HEK293 (cell line): ENCODE results near the gene PITRM1.

Experiments used
- CTCF ChIA-PET: fragments of 350-600 bp; formaldehyde crosslinking; extraction: SDS; loops from one replicate; lab custom pipeline; 2021; ENCODE audit warnings: antibody characterized with exemption; lab: Yijun Ruan, JAX
- POLR2A ChIA-PET: fragments of 300-600 bp; formaldehyde crosslinking; extraction: SDS; loops from one replicate; lab custom pipeline; 2020; ENCODE audit warnings: antibody characterized with exemption, inconsistent platforms; lab: Yijun Ruan, JAX
- H3K27ac ChIP-seq: fragments of 200-500 bp; sonication (Bioruptor generic); 2 replicates; pipeline ENCODE4 v1.5.1; 2014; ENCODE audit warnings: low read depth, low read length, control low read depth, inconsistent platforms; ENCODE audit errors: extremely low read depth
- H3K36me3 ChIP-seq, 2 experiments: fragments of 200-500 bp in 1 of 2; sonication (Bioruptor generic) in 1 of 2; 1 replicate in 1 of 2; 2 replicates in 1 of 2; pipeline ENCODE4 v1.5.1; 2014 to 2017; ENCODE audit warnings: inconsistent platforms in 2 of 2, low read length in 2 of 2; ENCODE audit not compliant: control insufficient read depth in 2 of 2, insufficient read depth in 1 of 2
- H3K4me1 ChIP-seq: fragments of 200-500 bp; sonication (Bioruptor generic); 2 replicates; pipeline ENCODE4 v1.5.1; 2014; ENCODE audit warnings: mild to moderate bottlenecking, low read length, inconsistent platforms; ENCODE audit not compliant: control insufficient read depth, insufficient read depth
- H3K4me3 ChIP-seq: 2 replicates; pipeline ENCODE4 v1.5.1; 2011; ENCODE audit warnings: low read depth, mild to moderate bottlenecking, control low read depth, low read length, moderate library complexity
- H3K9me3 ChIP-seq: fragments of 200-500 bp; sonication (Bioruptor generic); 2 replicates; pipeline ENCODE4 v1.5.1; 2014; ENCODE audit warnings: low read depth, low read length, inconsistent platforms; ENCODE audit not compliant: control insufficient read depth, insufficient read depth
- BCL11B ChIP-seq: fragments of 450-650 bp; formaldehyde crosslinking; IDR thresholded peaks from 2 replicates; pipeline ENCODE4 v1.5.1; 2016; ENCODE audit warnings: low read depth, missing biosample characterization, missing genetic modification characterization
- GLI4 ChIP-seq: fragments of 450-650 bp; formaldehyde crosslinking; IDR thresholded peaks from 2 replicates; pipeline ENCODE4 v1.5.1; 2016; ENCODE audit warnings: missing biosample characterization, missing genetic modification characterization
- HOXC10 ChIP-seq: sonication (generic); formaldehyde crosslinking; IDR thresholded peaks from 2 replicates; pipeline ENCODE4 v1.8.1; 2023; ENCODE audit warnings: mild to moderate bottlenecking, missing genetic modification reagents
- ZBTB7A ChIP-seq: fragments of 450-650 bp; formaldehyde crosslinking; IDR thresholded peaks from 2 replicates; pipeline ENCODE4 v1.5.1; 2016; ENCODE audit warnings: low read depth, missing biosample characterization, missing genetic modification characterization
- ZNF146 ChIP-seq: fragments of 450-650 bp; formaldehyde crosslinking; IDR thresholded peaks from 2 replicates; pipeline ENCODE4 v1.5.1; 2016; ENCODE audit warnings: missing biosample characterization, missing genetic modification characterization
- ZNF2 ChIP-seq: fragments of 450-650 bp; formaldehyde crosslinking; IDR thresholded peaks from 2 replicates; pipeline ENCODE4 v1.5.1; 2016; ENCODE audit warnings: missing biosample characterization, missing genetic modification characterization
- ZNF248 ChIP-seq: fragments of 450-650 bp; formaldehyde crosslinking; IDR thresholded peaks from 2 replicates; pipeline ENCODE4 v1.5.1; 2017; ENCODE audit warnings: missing biosample characterization, missing genetic modification characterization
- ZNF274 ChIP-seq, 2 experiments: fragments of 200-500 bp in 1 of 2; fragments of 450-650 bp in 1 of 2; sonication (Bioruptor generic) in 1 of 2; formaldehyde crosslinking in 1 of 2; IDR thresholded peaks; 2 replicates each; pipeline versions ENCODE4 v1.5.1 to v1.6.1; 2014 to 2016; ENCODE audit warnings: borderline replicate concordance in 1 of 2, inconsistent platforms in 1 of 2, low read length in 1 of 2, missing biosample characterization in 1 of 2, missing genetic modification characterization in 1 of 2
- ZNF311 ChIP-seq: fragments of 450-650 bp; formaldehyde crosslinking; IDR thresholded peaks from 2 replicates; pipeline ENCODE4 v1.5.1; 2017; ENCODE audit warnings: missing biosample characterization, missing genetic modification characterization, borderline replicate concordance
- ZNF335 ChIP-seq: fragments of 450-650 bp; formaldehyde crosslinking; conservative IDR thresholded peaks from 2 replicates; pipeline ENCODE4 v1.5.1; 2016; ENCODE audit warnings: missing biosample characterization, missing genetic modification characterization
- ZNF501 ChIP-seq: fragments of 450-650 bp; formaldehyde crosslinking; IDR thresholded peaks from 2 replicates; pipeline ENCODE4 v1.5.1; 2016; ENCODE audit warnings: missing biosample characterization, missing genetic modification characterization
- ZNF629 ChIP-seq: fragments of 450-650 bp; formaldehyde crosslinking; IDR thresholded peaks from 2 replicates; pipeline ENCODE4 v1.5.1; 2017; ENCODE audit warnings: missing biosample characterization, missing genetic modification characterization
- ZNF660 ChIP-seq: fragments of 450-650 bp; IDR thresholded peaks from 2 replicates; pipeline ENCODE4 v1.5.1; 2018; ENCODE audit warnings: missing biosample characterization, mild to moderate bottlenecking, missing genetic modification characterization
- ZNF777 ChIP-seq: fragments of 450-650 bp; formaldehyde crosslinking; IDR thresholded peaks from 2 replicates; pipeline ENCODE4 v1.5.1; 2017; ENCODE audit warnings: missing biosample characterization, missing genetic modification characterization, borderline replicate concordance
- TF ChIP-seq, protein P1 (sequence below): fragments of 450-650 bp; IDR thresholded peaks from 2 replicates; pipeline ENCODE4 v1.5.1; 2018; ENCODE audit warnings: missing biosample characterization, mild to moderate bottlenecking, missing genetic modification characterization
- TF ChIP-seq, protein P2 (sequence below): fragments of 450-650 bp; formaldehyde crosslinking; IDR thresholded peaks from 2 replicates; pipeline ENCODE4 v1.5.0; 2017; ENCODE audit warnings: missing biosample characterization, missing genetic modification characterization, borderline replicate concordance
- TF ChIP-seq, protein P3 (sequence below): fragments of 450-650 bp; formaldehyde crosslinking; IDR thresholded peaks from 2 replicates; pipeline ENCODE4 v1.5.1; 2016; ENCODE audit warnings: missing biosample characterization, missing genetic modification characterization

The PITRM1 gene

DNA sequence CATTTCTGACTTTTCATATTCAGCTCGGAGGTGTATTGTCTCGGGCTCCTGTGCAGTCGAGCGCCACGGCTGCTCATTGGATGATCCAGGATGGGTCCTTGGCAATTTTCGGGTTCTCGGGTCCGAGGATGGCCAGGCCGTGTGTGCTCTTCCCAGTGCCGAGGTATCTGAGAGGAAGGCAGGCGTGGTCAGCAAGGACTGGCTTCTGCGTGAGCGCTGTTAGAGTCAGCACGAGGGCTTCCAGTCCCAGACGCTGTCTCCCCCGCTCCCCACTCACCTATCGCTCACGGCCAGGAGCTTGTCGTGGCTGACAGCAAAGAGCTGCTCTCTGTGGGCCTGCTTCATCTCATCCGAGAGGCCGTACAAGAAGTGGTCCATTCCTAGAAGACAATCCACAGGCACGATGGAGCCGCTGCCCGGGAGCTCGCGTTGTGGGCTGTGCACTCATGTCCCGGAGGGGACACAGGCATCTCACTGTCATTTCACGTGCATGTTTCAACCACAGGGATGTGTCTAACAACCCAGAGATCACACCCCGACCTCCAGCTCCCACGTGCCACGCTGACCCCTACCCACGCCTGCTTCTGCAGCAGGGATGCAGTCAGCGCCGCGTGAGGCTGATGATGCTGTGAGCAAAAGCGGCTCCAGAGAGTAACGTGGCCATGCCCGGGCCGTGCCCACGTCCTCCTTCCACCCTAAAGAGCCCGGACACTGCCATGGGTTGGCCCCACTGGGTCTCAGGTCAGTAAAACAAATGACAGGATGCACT, 34.4 kb downstream of the PITRM1 start:
- CTCF ChIA-PET = no interaction called here
- Histone ChIP-seq H3K9me3 (no peaks in the 10 kb centered on the region), H3K4me1 (no peaks in the 10 kb centered on the region), H3K36me3 (peaks cover 32 to 100% of the 10 kb centered on the region in 2 experiments), H3K4me3 (no peak overlapping the region), H3K27ac (no peak overlapping the region)
- POLR2A ChIA-PET = no interaction called here
- TF ChIP-seq, protein P1, sequence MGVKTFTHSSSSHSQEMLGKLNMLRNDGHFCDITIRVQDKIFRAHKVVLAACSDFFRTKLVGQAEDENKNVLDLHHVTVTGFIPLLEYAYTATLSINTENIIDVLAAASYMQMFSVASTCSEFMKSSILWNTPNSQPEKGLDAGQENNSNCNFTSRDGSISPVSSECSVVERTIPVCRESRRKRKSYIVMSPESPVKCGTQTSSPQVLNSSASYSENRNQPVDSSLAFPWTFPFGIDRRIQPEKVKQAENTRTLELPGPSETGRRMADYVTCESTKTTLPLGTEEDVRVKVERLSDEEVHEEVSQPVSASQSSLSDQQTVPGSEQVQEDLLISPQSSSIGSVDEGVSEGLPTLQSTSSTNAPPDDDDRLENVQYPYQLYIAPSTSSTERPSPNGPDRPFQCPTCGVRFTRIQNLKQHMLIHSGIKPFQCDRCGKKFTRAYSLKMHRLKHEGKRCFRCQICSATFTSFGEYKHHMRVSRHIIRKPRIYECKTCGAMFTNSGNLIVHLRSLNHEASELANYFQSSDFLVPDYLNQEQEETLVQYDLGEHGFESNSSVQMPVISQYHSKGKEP (tag by site-specific recombination) = no peak
- TF ChIP-seq ZNF777 (tag by site-specific recombination) = no peak
- no peak for TF ChIP-seq ZNF2 (tag by site-specific recombination)
- TF ChIP-seq GLI4 (tag by site-specific recombination) = no peak
- TF ChIP-seq ZNF311 (tag by site-specific recombination) = no peak
- TF ChIP-seq HOXC10 (CRISPR knock-in tag) = no peak
- TF ChIP-seq ZNF248 (tag by site-specific recombination) = no peak
- TF ChIP-seq, all 188 proteins: peak for 0

DNA sequence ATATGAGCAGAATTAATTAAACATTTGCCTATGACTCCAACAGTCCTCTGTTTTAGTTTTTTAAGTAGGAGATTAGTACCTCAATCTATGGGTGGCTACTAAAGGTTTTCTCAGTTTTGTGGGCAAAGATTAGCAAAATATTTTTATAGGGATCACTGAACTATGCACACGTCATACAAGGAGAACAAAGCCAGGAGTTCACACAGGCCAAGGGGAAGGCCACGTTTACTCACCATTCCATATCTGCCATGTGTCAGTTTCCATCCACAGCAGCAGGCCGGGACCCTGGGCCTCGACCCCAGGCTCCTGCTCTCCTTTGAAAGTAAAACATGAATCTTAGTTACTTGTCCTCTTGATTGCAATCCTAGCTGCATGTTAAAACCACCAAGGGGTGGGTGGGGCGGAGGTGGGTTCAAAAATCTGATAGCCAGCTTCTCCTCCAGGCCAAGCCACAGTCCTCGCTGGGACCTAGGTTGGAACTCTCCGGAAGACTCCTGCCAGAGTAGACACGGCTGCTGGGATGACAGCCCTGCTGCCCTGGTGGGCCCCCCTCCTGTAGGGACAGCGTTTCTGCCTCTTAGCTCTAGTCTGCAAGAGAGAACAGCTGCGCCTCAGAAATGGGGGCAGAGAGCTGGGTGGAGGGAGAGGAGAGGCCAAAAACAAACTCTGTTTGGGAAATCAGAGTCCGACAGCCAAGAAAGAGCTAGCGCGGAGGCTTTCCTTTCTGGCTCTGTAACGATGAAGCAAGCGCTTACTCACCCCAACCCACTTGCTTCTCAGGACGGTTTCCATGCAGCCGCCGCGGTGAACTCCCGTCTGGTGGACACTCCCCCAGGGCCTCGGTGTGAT, 35.6 kb downstream of the PITRM1 start:
- no peaks in the 10 kb centered on the region for H3K9me3 ChIP-seq
- peaks cover 33 to 100% of the 10 kb centered on the region in 2 experiments for H3K36me3 ChIP-seq
- no peak overlapping the region for H3K27ac ChIP-seq
- TF ChIP-seq ZNF146 (tag by site-specific recombination) = no peak
- TF ChIP-seq ZNF274 (IDR thresholded peaks at IDR 0.05; ENCODE audit: low read length) = no peak
- TF ChIP-seq ZNF274 (tag by site-specific recombination; IDR thresholded peaks at IDR 0.05; ENCODE audit: borderline replicate concordance) = no peak
- TF ChIP-seq, protein P2, sequence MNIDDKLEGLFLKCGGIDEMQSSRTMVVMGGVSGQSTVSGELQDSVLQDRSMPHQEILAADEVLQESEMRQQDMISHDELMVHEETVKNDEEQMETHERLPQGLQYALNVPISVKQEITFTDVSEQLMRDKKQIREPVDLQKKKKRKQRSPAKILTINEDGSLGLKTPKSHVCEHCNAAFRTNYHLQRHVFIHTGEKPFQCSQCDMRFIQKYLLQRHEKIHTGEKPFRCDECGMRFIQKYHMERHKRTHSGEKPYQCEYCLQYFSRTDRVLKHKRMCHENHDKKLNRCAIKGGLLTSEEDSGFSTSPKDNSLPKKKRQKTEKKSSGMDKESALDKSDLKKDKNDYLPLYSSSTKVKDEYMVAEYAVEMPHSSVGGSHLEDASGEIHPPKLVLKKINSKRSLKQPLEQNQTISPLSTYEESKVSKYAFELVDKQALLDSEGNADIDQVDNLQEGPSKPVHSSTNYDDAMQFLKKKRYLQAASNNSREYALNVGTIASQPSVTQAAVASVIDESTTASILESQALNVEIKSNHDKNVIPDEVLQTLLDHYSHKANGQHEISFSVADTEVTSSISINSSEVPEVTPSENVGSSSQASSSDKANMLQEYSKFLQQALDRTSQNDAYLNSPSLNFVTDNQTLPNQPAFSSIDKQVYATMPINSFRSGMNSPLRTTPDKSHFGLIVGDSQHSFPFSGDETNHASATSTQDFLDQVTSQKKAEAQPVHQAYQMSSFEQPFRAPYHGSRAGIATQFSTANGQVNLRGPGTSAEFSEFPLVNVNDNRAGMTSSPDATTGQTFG (tag by site-specific recombination) = no peak
- TF ChIP-seq ZNF335 (tag by site-specific recombination) = no peak
- no peak for TF ChIP-seq ZNF501 (tag by site-specific recombination)
- TF ChIP-seq, protein P3, sequence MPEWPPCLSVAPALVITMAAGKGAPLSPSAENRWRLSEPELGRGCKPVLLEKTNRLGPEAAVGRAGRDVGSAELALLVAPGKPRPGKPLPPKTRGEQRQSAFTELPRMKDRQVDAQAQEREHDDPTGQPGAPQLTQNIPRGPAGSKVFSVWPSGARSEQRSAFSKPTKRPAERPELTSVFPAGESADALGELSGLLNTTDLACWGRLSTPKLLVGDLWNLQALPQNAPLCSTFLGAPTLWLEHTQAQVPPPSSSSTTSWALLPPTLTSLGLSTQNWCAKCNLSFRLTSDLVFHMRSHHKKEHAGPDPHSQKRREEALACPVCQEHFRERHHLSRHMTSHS (tag by site-specific recombination) = no peak
- TF ChIP-seq ZNF660 (tag by site-specific recombination) = no peak
- TF ChIP-seq BCL11B = no peak
- no peak for TF ChIP-seq ZBTB7A
- no peak for TF ChIP-seq ZNF629 (tag by site-specific recombination)
- TF ChIP-seq, all 188 proteins: peak for 0
- H3K4me1 ChIP-seq = no peaks in the 10 kb centered on the region
- ChIA-PET POLR2A (no interaction called here), CTCF (no interaction called here)
- H3K4me3 ChIP-seq = no peak overlapping the region
